H9 (cell line): ENCODE measurements around the gene ZNF451. TPM values are rescaled to one million over a fixed set of nuclear protein-coding genes. Genes with fewer than 3 reads are reported as not detected.

Source experiments
- DNase-seq: peaks from one replicate; pipeline ENCODE4 v3.0.0-alpha.2; 2017
- H2AFZ ChIP-seq: one replicate; pipeline ENCODE4 v1.6.1; 2013; ENCODE audit warnings: mild to moderate bottlenecking, low read length, control low read depth, moderate library complexity
- H2AK5ac ChIP-seq: 2 replicates; pipeline ENCODE4 v1.6.1; 2013; ENCODE audit warnings: low read length, control low read depth, mixed read lengths; ENCODE audit not compliant: insufficient read length
- H2BK120ac ChIP-seq: one replicate; pipeline ENCODE4 v1.6.1; 2013; ENCODE audit warnings: low read depth, mild to moderate bottlenecking, low read length, control low read depth, inconsistent platforms; ENCODE audit not compliant: poor library complexity, severe bottlenecking
- H2BK12ac ChIP-seq: 2 replicates; pipeline ENCODE4 v1.6.1; 2013; ENCODE audit warnings: low read length, control low read depth, mixed read lengths, low read depth; ENCODE audit not compliant: insufficient read length
- H2BK15ac ChIP-seq: 2 replicates; pipeline ENCODE4 v1.6.1; 2013; ENCODE audit warnings: low read depth, low read length, control low read depth
- H2BK20ac ChIP-seq: one replicate; pipeline ENCODE4 v1.6.1; 2013; ENCODE audit warnings: low read depth, mild to moderate bottlenecking, low read length, control low read depth, inconsistent platforms; ENCODE audit not compliant: poor library complexity, severe bottlenecking
- H2BK5ac ChIP-seq: 2 replicates; pipeline ENCODE4 v1.6.1; 2013; ENCODE audit warnings: low read length, control low read depth, mixed read lengths; ENCODE audit not compliant: insufficient read length
- H3K14ac ChIP-seq: 2 replicates; pipeline ENCODE4 v1.6.1; 2013; ENCODE audit warnings: low read length, control low read depth; ENCODE audit not compliant: insufficient read depth
- H3K18ac ChIP-seq: 2 replicates; pipeline ENCODE4 v1.6.1; 2013; ENCODE audit warnings: low read depth, mild to moderate bottlenecking, mixed read lengths, low read length, control low read depth; ENCODE audit not compliant: insufficient read length
- H3K23ac ChIP-seq: 2 replicates; pipeline ENCODE4 v1.6.1; 2013; ENCODE audit warnings: low read length, control low read depth, mixed read lengths, low read depth; ENCODE audit not compliant: insufficient read length
- H3K23me2 ChIP-seq: 2 replicates; pipeline ENCODE4 v1.6.1; 2013; ENCODE audit warnings: low read depth, mild to moderate bottlenecking, mixed read lengths, low read length, control low read depth; ENCODE audit not compliant: insufficient read length, poor library complexity, severe bottlenecking
- H3K27ac ChIP-seq: 2 replicates; pipeline ENCODE4 v1.5.1; 2013; ENCODE audit warnings: low read length, control low read depth, mixed read lengths, low read depth; ENCODE audit not compliant: insufficient read length
- H3K27me3 ChIP-seq: 2 replicates; pipeline ENCODE4 v1.6.1; 2013; ENCODE audit warnings: low read length, control low read depth, inconsistent platforms; ENCODE audit not compliant: insufficient read depth
- H3K4ac ChIP-seq: 2 replicates; pipeline ENCODE4 v1.6.1; 2013; ENCODE audit warnings: low read depth, mild to moderate bottlenecking, control low read depth, inconsistent platforms, low read length, moderate library complexity
- H3K4me1 ChIP-seq: 2 replicates; pipeline ENCODE4 v1.6.1; 2013; ENCODE audit warnings: low read length, control low read depth, inconsistent platforms; ENCODE audit not compliant: insufficient read depth
- H3K4me2 ChIP-seq: 2 replicates; pipeline ENCODE4 v1.6.1; 2013; ENCODE audit warnings: low read length, control low read depth, mixed read lengths; ENCODE audit not compliant: insufficient read length, insufficient read depth
- H3K56ac ChIP-seq: 2 replicates; pipeline ENCODE4 v1.6.1; 2013; ENCODE audit warnings: low read depth, mild to moderate bottlenecking, mixed read lengths, low read length, control low read depth; ENCODE audit not compliant: insufficient read length
- H3K79me1 ChIP-seq: 2 replicates; pipeline ENCODE4 v1.6.1; 2013; ENCODE audit warnings: low read depth, mild to moderate bottlenecking, moderate library complexity, low read length, control low read depth, inconsistent platforms; ENCODE audit not compliant: insufficient read depth, poor library complexity, severe bottlenecking
- H3K79me2 ChIP-seq: 2 replicates; pipeline ENCODE4 v1.6.1; 2013; ENCODE audit warnings: low read length, control low read depth, inconsistent platforms; ENCODE audit not compliant: insufficient read depth
- H3K9ac ChIP-seq: 2 replicates; pipeline ENCODE4 v1.6.1; 2013; ENCODE audit warnings: low read length, control low read depth, mixed read lengths; ENCODE audit not compliant: insufficient read length; ENCODE audit errors: extremely low read depth
- H3K9me3 ChIP-seq: one replicate; pipeline ENCODE4 v1.6.1; 2013; ENCODE audit warnings: low read depth, low read length, inconsistent platforms; ENCODE audit not compliant: control insufficient read depth
- H3T11ph ChIP-seq: one replicate; pipeline ENCODE4 v1.6.1; 2013; ENCODE audit warnings: mild to moderate bottlenecking, low read length, control low read depth, inconsistent platforms
- H4K20me1 ChIP-seq: one replicate; pipeline ENCODE4 v1.6.1; 2013; ENCODE audit not compliant: control insufficient read depth, insufficient read length, insufficient read depth
- H4K5ac ChIP-seq: 2 replicates; pipeline ENCODE4 v1.6.1; 2013; ENCODE audit warnings: low read depth, mild to moderate bottlenecking, mixed read lengths, low read length, control low read depth; ENCODE audit not compliant: insufficient read length
- H4K8ac ChIP-seq: replicated peaks from 2 replicates; pipeline ENCODE4 v1.6.1; 2013; ENCODE audit warnings: low read length, control low read depth, mixed read lengths, low read depth; ENCODE audit not compliant: insufficient read length
- H4K91ac ChIP-seq: 2 replicates; pipeline ENCODE4 v1.6.1; 2013; ENCODE audit warnings: low read depth, mild to moderate bottlenecking, moderate library complexity, mixed read lengths, low read length, control low read depth; ENCODE audit not compliant: insufficient read length
- H3K27ac Mint-ChIP-seq, 3 experiments: 2 replicates in 2 of 3; 3 replicates in 1 of 3; pipeline ENCODE4 v1.8.0; 2020 to 2021; ENCODE audit warnings: mixed read lengths in 3 of 3, mild to moderate bottlenecking in 1 of 3, moderate library complexity in 1 of 3
- H3K27me3 Mint-ChIP-seq: 2 replicates; pipeline ENCODE4 v1.8.0; 2021; ENCODE audit warnings: low read depth, mild to moderate bottlenecking, moderate library complexity, mixed read lengths
- H3K36me3 Mint-ChIP-seq, 3 experiments: 2 replicates in 2 of 3; 3 replicates in 1 of 3; pipeline ENCODE4 v1.8.0; 2020 to 2021; ENCODE audit warnings: low read depth in 3 of 3, mixed read lengths in 3 of 3; ENCODE audit not compliant: insufficient read depth in 1 of 3
- H3K4me1 Mint-ChIP-seq, 2 experiments: 2 replicates each; pipeline ENCODE4 v1.8.0; 2020; ENCODE audit warnings: mixed read lengths in 2 of 2
- H3K4me3 Mint-ChIP-seq, 2 experiments: 2 replicates in 1 of 2; 3 replicates in 1 of 2; pipeline ENCODE4 v1.8.0; 2020 to 2021; ENCODE audit warnings: mild to moderate bottlenecking in 2 of 2, mixed read lengths in 2 of 2, moderate library complexity in 1 of 2
- H3K9me3 Mint-ChIP-seq, 2 experiments: 2 replicates in 1 of 2; 3 replicates in 1 of 2; pipeline ENCODE4 v1.8.0; 2020; ENCODE audit warnings: mild to moderate bottlenecking in 2 of 2, mixed read lengths in 2 of 2, moderate library complexity in 1 of 2
- total RNA-seq: library from RNA; stranded (reverse); gene quantifications from 2 replicates; pipeline ENCODE4 v1.2.1, GENCODE V29; 2021
- TF ChIP-seq, protein P1 (sequence below): fragments of 200-600 bp; sonication (generic); conservative IDR thresholded peaks from 3 replicates; pipeline ENCODE4 v1.8.0; 2021; ENCODE audit warnings: antibody characterized with exemption, mild to moderate bottlenecking

Gene ZNF451
- total RNA-seq, 1 experiment from 2014 or later, result 71.2 TPM

DNA sequence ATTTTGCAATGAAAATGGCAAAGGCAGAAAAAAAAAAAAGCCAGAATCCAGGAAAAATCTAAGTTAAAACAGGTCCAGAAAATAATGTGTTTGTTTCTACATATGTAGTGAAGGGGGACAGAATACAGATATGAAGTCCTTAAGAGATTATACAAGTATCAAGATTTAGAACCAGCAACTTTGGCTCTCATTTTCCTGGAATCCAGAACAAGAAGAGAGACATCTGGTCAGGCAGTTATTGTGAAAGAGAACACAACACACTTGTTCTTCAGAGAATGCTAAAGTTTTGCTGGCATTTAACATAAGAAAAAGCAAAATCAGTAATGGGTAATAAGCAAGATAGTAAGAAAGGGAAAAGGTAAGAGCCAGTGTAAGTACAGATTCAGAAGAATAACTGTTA is 103.2 kb downstream of the ZNF451 start:
- H2BK12ac ChIP-seq, result no peak overlapping the region
- no peak overlapping the region for H2BK20ac ChIP-seq
- no peak overlapping the region for H2AK5ac ChIP-seq
- no peaks in the 10 kb centered on the region for H3K27me3 ChIP-seq
- H3K9ac ChIP-seq, result no peak overlapping the region
- no peaks in the 10 kb centered on the region for H4K20me1 ChIP-seq
- H2BK120ac ChIP-seq, result no peak overlapping the region
- no peak overlapping the region for H2BK5ac ChIP-seq
- Mint-ChIP-seq H3K36me3 (peaks cover 0 to 39% (median 29%) of the 10 kb centered on the region in 3 experiments; a peak in 6 of 7 replicates), H3K27me3 (no peaks in the 10 kb centered on the region), H3K4me3 (no peak overlapping the region), H3K9me3 (no peaks in the 10 kb centered on the region), H3K4me1 (no peaks in the 10 kb centered on the region), H3K27ac (no peak overlapping the region)
- no peak for DNase-seq
- TF ChIP-seq, protein P1, sequence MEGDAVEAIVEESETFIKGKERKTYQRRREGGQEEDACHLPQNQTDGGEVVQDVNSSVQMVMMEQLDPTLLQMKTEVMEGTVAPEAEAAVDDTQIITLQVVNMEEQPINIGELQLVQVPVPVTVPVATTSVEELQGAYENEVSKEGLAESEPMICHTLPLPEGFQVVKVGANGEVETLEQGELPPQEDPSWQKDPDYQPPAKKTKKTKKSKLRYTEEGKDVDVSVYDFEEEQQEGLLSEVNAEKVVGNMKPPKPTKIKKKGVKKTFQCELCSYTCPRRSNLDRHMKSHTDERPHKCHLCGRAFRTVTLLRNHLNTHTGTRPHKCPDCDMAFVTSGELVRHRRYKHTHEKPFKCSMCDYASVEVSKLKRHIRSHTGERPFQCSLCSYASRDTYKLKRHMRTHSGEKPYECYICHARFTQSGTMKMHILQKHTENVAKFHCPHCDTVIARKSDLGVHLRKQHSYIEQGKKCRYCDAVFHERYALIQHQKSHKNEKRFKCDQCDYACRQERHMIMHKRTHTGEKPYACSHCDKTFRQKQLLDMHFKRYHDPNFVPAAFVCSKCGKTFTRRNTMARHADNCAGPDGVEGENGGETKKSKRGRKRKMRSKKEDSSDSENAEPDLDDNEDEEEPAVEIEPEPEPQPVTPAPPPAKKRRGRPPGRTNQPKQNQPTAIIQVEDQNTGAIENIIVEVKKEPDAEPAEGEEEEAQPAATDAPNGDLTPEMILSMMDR, result no peak
- H2BK15ac ChIP-seq, result no peak overlapping the region
- no peak overlapping the region for H3T11ph ChIP-seq
- no peak overlapping the region for H2AFZ ChIP-seq
- H3K23me2 ChIP-seq, result no peaks in the 10 kb centered on the region
- H3K4ac ChIP-seq, result no peak overlapping the region
- no peak overlapping the region for H3K23ac ChIP-seq
- H3K4me1 ChIP-seq, result no peaks in the 10 kb centered on the region
- H3K14ac ChIP-seq, result no peak overlapping the region
- H3K79me2 ChIP-seq, result no peaks in the 10 kb centered on the region
- H3K79me1 ChIP-seq, result peaks cover 4% of the 10 kb centered on the region
- H4K91ac ChIP-seq, result no peak overlapping the region
- no peak overlapping the region for H3K56ac ChIP-seq
- H4K5ac ChIP-seq, result no peak overlapping the region
- no peak overlapping the region for H4K8ac ChIP-seq
- H3K9me3 ChIP-seq, result no peaks in the 10 kb centered on the region
- H3K27ac ChIP-seq, result no peak overlapping the region
- H3K18ac ChIP-seq, result no peak overlapping the region
- H3K4me2 ChIP-seq, result no peak overlapping the region
